NCI-H524 (cell line): ENCODE data around the gene CLDN19.
"Not testable (repeated sequence)": the region's sequence is repeated elsewhere in the genome, so short reads cannot be mapped to it uniquely, and the experiment has no call there.

Source experiments
- DNase-seq, 2 experiments: peaks; one replicate each; lab custom pipeline; 2025; lab: John Stamatoyannopoulos, UW

CLDN19 gene

DNA sequence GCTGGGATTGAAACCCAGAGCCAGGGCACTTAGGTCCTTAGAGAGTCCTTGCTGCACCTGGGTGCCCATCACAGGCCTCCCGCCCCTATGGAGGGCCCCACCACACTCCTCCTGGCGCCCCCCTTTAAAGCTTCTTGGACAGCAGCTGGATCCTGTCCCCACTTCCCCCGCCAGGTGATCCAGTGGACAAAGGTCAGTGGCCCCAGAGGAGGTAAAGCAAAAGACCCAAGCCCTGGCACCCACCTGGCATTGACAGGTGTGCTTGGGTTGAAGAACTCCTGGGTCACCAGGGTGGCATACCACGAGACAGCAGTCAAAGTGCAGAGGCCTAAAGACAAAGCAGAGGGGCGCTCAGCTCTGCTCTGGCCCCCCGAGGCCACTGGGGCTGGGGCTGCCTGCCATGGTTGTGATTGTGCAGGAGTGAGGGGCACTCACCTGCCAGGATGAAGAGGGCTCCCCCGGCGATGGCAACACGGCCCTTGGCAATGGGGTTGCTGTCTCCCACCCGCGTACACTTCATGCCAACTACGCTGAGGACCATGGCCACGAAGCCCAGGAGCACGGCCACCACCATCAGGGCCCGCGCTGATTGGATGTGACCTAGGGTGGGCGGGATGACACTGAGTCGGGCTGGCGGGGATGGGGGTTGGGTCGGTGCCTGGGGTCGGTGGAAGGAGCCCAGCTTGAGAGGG lies 1.9 kb downstream of the CLDN19 start:
- no peak for DNase-seq

DNA sequence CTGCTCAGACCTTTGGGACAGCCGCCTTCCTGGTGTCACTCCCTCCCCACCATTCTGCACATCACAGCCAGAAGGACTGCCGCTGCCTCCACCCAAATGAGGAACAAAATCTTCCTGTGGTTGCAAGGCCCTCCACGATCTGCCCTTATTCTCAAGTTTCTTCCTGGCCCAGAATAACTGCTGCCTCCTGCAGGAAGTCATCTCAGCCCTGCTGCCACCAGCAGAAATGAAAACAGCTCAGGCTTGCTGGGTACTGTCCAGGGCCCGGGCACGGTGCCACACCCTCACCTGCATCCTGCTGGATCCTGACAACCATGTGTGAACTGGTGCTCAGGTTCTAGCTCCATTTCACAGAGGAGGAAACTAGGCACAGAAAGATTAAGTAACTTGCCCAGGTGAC lies 2.8 kb downstream of the CLDN19 start:
- DNase-seq: no peak

DNA sequence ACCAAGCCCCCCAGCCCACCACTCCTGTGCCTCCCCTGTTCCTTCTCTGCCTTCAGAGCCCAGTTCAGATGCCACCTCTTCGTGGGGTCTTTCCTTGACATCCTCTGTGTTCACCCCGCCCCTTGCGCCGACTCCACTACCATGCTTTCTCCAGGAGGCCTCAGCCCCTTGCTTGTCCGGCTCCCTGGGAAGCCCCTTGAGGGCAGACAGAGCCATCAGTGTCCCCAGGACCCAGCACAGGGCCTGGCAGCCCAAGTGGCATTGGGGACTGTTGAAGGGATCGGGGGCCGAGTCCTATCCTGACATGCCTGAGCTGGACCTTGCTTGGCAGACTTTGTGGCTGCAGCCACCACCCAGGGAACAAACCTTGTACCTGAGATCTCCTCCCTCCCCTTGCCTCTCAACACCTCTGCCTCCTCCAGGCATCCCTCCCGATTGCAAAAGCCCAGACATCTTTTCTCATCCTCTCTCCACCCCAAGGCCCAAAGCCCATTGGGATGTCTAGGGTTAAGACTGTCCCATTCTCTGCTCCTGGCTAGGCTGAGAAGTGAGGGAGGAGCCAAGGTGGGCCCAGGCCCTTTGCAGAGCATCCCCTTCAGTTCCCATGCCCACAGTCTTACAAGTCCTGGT lies 3.4 kb downstream of the CLDN19 start:
- DNase-seq: no peak

DNA sequence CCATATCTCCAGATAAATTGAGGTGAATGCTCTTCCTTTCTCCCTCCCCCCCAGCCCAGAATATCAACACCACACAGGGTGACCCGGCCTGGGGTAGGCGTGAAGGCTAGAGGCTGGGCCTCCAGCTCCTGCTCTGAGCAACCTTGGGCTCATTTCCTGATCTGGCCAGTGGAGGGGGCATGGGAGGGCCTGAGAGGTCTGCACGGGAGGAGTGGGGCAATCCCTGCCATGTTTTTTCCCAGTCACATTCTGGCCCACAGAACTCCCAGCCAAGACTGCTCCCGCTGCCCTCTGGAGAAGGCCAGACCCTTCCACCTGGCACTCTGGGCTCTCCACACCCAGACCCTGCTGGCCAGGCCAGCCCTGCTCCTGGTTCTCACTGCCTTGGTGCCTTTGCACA lies 3.9 kb downstream of the CLDN19 start:
- DNase-seq: no peak

DNA sequence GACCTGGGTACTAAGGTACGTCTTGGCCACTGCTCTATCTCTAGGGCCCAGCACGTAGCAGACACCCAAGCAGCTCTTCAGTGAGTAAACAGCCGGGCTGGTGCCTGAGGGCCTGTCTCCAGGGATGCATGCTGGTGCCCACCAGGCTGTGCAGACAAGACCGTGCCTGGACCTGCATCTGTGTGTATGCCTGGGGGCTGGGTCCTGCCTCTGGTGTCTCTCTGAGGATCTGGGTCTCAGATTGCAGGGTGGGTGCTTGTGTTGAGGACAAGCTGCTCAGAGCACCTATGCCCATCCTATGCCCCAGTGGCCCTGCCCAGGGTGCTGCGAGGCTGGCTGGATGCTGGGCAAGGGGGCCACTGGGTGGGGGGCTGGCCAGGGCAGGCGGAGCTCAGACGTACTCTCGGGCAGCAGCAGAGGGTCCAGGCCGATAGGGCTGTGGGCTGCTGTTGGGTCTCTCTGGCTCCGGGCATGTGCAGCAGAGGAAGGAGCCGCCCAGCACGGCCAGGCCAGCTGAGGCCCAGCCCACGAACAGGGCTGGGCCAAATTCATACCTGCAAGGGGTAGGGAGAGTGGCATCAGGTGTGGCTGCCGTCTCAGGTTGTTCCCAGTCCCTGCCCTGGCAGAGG lies 4.4 kb downstream of the CLDN19 start:
- peak in 1 of 2 experiments; percentile 34 for DNase-seq

DNA sequence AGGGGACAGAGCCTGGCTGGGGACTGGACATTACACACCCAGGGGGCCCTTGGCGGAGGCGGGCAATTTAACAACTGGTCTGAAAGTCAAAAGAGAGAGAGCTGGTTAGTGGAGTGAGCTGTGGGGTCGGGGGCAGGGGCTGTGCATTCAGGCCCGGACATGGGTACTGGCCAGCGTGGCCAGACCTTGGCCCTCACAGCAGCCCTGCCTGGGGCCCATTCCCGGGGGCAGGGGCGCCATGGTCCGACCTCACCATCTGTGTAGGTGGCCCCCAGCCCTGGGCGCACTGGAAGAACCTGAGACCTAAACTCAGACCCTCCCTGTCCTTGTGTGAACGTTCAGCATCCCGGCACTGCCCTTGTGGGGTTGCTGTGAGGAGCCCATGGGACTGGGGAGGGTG lies 5.0 kb downstream of the CLDN19 start:
- no peak for DNase-seq

DNA sequence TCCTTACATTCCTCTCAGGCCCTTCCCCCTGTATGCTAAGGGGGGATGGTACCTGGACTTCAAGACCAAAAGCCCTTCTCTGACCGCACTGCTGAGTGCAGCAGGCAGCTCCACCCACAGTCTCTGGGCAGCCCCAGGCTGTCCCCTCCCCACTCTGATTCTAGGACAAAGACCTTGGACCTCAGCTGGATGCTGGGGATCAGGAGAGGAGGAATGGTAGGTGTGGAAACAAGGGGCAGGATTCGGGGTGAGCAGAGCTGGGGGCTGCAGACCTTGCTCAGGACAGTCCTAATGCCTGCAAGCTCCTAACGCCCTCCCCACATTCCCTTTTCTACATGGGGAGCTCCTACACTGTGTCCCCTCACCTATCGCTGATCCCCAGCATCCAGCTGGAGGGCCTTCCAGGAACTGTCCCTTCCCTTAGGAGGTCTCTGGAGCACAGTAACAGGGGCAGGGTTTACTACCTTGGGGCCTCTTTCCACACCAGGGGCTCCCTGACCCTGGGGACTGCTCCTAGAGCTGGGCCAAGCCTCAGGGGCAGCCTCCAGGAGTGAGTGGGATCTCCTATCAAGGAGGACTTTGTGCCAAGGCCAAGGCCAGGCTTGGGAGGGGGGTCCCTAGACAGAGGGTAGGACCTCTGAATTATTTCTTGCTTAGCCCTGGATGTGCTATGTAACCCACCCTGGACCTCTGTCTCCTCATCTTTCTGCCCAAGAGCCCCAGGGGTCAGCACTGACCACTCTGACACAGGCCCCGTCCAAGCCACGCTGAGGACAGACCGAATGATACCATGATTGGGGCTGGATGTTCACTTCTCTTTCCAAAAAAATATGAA lies 5.6 kb downstream of the CLDN19 start:
- DNase-seq: no peak

DNA sequence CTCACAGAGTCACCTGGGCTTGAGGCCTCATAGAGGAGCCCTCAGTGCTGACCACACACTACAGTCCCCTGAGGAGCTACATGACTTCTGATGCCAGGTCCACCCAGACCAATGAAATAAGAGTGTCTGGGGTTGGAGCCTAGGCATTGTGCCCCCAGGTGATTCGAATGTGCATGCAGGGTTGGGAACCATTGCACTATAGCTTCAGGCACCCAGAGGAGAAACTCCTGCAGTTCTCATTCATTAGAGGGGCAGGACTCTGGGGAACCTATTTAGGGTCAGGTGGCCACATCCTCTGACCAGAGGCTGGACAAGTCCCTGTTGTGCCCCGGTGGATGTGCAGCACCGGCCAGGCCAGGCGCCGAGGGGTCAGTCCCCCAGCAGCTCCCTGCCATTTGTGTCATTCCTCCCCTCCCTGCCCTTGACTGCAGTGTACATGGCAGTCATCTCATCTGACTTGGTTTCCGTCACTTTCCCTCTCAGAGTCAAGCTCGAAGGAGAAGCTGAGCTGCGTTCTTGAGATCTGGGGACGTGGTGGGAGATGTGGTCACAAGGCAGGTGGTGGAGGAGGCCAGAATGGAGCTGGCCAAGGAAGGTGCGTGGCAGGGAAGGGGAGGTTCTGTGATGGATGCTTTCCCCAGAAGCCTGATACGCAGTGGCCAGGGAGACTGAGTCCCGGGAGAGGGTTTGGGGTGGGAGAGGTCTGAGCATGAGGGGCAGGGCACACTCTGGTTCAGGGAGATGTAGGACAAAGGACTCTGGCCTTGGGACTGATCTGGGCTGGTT lies 6.4 kb downstream of the CLDN19 start:
- DNase-seq: no peak

DNA sequence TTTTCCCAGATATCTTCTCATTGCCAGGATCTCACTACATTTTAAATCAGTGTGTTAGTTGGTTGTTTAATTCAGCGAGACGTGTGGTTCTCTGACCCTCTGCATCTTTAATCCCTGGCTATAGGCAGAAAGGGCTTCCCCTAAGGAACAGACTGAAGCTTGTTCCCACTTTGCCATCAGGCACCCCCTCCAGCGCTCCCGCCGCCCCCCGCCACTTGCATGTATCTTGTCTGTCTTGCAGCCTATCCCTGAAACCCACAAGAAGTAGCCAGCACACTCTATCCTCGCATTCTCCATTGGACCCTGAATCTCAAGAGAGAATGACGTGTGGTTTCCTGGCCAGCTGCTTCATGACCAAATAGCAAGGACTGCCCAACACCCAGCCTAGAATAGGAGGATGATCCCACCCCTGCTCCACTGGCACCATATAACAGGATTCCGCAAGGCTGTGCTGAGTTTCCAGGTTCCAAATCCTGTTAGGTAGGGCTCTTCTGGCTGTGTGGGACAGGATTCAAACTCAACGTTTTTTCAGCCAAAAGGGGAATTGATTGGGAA lies 7.8 kb downstream of the CLDN19 start:
- no peak for DNase-seq

DNA sequence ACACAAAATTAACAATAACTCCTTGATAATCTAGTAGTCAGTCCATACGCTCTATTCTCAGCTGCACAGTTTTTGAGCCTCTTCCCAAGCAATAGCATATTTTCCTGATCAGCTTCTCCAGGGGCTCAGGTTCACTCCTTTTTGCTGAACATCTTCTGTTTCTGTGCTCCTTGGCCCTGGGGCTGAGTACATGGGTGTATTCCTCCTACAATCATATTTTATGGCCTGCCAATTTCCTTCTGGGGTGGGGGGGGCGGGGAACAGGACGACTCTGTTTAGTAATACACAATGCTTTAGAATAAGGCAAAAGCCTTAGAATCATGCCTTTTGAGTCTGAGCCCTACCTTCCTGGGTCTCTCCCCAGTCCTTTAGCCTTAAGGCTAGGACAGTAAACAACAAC lies 8.5 kb downstream of the CLDN19 start:
- DNase-seq: no peak

DNA sequence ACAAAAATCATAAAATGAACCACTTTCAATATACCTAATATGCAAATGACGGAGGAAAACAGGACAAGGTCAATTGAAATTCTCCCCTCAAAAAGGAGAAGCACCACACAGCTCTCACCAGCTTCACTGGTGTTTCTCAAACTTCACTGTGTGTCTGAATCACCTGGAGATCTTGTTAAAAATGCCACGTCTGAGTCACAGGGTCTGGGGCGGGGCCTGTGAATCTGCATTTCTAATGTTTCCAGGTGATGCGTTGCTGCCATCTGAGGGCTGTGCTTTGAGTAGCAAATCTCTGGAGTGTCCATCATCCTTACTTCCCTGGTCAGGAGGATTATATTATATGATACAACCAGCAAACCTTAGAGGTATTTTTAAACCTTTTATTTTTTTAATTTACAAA lies 9.0 kb downstream of the CLDN19 start:
- DNase-seq: no peak

DNA sequence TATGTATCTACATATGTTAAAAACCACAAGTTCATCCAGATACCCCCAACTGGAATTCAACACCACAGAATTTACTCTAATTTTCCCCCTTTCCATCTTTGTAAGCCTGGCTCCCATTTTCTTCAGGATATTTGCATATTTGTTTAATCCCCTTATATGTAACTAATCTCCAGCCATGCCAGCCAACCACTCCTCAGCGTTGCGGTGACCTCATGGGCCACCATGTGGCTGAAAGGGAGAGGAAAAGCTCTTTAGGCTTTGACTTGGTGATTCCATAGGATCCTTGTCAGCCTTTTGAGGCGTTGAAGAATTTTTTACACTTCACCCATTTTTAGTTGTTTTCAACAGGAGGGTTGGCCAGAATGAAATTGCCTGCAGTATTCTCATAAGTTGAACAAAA lies 10.0 kb downstream of the CLDN19 start:
- peak in 1 of 2 experiments; percentile 44 for DNase-seq

DNA sequence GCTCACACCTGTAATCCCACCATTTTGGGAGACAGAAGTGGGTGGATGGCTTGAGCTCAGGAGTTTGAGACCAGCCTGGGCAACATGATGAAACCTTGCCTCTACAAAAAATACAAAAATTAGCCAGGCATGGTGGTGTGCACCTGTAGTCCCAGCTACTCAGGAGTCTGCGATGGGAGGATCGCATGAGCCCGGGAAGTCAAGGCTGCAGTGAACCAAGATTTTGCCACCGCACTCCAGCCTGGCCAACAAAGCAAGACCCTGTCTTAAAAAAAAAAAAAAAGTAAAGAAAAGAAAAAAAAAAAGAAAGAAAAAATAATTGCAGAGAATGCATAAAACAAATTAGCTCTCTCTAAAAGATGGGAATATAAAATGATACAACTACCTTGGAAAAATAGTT lies 14.2 kb downstream of the CLDN19 start:
- not testable (repeated sequence) for DNase-seq

DNA sequence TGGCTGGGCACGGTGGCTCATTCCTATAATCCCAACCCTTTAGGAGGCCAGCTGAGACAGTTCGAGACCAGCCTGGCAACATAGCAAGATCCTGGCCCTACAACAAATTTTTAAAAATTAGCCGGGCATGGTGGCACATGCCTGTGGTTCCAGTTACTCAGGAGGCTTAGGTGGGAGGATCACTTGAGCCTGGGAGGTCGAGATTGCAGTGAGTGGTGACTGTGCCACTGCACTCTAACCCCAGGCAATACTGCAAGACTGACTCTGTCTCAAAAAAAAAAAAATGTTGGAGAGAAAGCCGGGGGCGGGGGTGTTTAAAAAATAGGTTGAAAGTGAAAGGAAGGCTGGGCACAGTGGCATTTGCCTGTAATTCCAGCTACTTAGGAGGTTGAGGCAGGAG lies 16.5 kb downstream of the CLDN19 start:
- DNase-seq: no peak

DNA sequence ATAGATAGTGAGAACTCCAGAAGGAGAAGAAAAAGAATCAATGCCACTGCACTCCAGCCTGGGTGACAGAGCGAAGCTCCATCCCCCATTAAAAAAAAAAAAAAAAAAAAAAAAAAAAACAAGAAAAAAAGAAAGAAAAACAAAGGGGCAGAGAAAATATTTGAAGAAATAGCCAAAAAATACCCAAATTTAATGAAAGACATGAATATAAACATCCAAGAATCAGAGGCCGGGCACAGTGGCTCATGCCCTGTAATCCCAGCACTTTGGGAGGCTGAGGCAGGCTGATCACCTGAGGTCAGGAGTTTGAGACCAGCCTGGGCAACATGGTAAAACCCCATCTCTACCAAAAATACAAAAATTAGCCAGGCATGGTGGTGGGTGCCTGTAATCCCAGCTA lies 17.6 kb downstream of the CLDN19 start:
- DNase-seq: not testable (repeated sequence)

DNA sequence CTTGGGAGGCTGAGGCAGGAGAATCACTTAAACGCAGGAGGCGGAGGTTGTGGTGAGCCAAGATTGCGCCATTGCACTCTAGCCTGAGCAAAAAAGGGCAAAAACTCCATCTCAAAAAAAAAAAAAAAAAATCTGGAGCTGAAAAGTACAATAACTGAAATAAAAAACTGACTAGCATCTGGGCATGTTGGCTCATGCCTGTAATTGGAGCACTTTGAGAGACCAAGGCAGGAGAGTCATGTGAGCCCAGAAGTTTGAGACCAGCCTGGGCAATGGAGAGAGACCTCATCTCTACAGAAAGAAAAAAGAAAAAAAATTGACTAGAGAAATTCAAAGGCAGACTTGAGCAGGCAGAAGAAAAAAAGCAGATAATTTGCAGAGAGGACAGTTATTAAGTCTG lies 18.1 kb downstream of the CLDN19 start:
- no peak for DNase-seq

DNA sequence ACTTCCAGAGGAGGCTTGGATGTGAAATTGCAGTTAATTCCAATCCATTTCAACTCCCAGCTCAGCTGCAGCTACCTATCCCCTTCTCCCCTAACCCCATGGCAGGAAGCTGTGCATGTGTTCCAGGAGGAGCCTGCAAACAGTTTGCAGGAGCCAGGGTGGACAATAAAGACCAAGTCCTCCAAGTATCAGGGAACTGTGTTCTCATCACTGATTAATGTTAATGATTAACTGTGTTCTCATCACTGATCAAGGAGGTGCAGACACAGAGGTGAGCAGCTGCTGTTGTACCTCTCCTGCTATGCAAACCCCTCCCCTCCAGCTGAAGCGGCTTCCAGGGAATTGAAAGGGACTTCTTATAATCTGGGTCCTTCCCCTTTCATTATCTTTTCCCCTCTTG lies 19.2 kb downstream of the CLDN19 start:
- no peak for DNase-seq

DNA sequence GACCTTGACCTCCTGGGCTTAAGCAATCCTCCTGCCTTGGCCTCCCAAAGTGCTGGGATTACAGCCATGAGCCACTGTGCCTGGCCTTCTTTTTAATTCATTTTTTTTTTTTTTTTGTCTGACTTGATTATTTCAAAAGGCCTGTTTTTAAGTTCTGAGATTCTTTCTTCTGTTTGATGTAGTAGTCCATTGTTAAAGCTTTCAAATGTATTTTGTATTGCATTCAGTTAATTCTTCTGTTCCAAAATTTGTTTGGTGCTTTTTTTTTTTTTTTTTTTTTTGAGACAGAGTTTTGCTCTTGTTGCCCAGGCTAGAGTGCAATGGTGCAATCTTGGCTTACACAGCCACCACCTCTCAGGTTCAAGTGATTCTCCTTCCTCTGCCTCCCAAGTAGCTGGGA lies 25.6 kb downstream of the CLDN19 start:
- DNase-seq: not testable (repeated sequence)

DNA sequence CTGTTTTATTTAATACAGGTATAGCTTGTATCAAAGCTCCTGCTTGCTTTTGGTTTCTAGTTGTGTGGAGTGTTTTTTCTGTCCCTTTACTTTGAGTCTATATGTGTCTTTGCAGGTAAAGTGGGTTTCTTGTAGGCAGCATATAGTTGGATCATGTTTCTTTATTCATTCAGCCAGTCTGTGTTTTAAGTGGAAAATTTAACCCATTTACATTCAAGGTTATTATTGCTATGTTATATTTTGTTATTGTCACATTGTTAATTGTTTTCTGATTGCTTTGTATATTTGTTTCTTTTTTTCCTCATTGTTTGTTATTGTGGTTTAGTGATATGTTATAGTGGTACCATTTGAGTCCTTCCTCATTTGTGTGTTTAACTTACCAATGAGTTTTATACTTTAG lies 26.7 kb downstream of the CLDN19 start:
- DNase-seq: no peak

DNA sequence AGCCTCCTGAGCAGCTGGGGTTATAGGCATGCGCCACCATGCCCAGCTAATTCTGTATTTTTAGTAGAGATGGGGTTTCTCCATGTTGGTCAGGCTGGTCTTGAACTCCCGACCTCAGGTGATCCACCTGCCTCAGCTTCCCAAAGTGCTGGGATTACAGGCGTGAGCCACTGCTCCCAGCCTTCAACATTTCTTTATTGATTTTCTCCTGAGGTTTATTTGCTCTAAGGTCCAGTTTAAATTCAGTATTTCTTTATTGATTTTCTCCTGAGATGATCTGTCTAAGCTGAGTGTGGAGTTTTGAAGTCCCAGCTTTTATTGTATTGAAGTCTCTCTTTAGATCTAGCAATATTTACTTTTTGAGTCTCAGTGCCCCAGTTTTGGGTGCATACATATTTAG lies 27.2 kb downstream of the CLDN19 start:
- DNase-seq: not testable (repeated sequence)

DNA sequence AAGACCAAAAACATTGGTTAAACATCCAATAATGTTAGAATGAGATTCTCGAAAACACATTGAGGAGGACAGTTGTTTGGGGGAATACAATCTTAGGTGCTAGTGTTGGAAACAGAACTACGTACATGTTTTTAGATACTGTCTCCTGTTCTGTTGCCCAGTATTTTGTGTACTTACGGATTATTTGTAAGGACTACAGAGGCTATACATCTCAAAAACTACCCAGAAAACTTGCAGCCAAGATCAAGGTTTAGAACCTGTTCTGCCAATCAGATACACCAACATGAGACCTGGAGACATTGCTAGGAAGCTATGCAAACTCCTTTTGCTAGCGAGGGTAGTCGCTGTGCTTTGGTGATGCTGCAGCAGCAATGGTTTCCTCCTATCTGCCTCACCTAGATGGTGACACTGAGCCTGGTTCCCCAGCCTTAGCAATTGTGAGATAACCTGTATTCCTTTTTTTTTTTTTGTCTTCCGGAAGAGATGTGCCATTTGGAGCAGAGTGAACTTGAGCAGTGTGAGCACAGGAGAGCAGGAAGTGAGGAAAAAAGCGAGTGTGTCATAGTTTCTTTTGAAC lies 36.1 kb downstream of the CLDN19 start:
- DNase-seq: no peak
